ENCODE measurements around the gene PRCP. TPM values are rescaled to one million over a fixed set of nuclear protein-coding genes. Genes with fewer than 3 reads are reported as not detected.

PRCP gene
- 57.3 and 58.9 TPM in 2 replicates for total RNA-seq

GRCh38 chr11:82900277-82901164, at the start of gene PRCP:
Gene PRCP (minus strand): TSS chr11:82900430. CDS start chr11:82900402, 28 bp downstream.

GRCh38 chr11:82901165-82901921, 1.1 kb upstream of the PRCP start, which contains the start of gene DDIAS:
Gene DDIAS (plus strand): TSS chr11:82901736. CDS start chr11:82914739, 13,003 bp downstream.

Other genes starting within 250 kb of the PRCP start
- 0.16 and 0.24 TPM in 2 replicates for gene FAM181B, start 166.6 kb downstream of the PRCP start, total RNA-seq
- gene DDIAS, start 1.3 kb upstream of the PRCP start, total RNA-seq, result 0.73 and 1.8 TPM in 2 replicates
- gene RAB30, start 171.5 kb upstream of the PRCP start, total RNA-seq, result 52.2 and 52.7 TPM in 2 replicates